Measurements from ENCODE around the gene MTHFD1. TPM values are rescaled to one million over a fixed set of nuclear protein-coding genes. Genes with fewer than 3 reads are reported as not detected.
A peak's percentile ranks its signal among the peaks of the same experiment; 100 is the strongest.

MTHFD1 gene
- total RNA-seq, 2 experiments from 2014 or later = 223 to 316 TPM

DNA sequence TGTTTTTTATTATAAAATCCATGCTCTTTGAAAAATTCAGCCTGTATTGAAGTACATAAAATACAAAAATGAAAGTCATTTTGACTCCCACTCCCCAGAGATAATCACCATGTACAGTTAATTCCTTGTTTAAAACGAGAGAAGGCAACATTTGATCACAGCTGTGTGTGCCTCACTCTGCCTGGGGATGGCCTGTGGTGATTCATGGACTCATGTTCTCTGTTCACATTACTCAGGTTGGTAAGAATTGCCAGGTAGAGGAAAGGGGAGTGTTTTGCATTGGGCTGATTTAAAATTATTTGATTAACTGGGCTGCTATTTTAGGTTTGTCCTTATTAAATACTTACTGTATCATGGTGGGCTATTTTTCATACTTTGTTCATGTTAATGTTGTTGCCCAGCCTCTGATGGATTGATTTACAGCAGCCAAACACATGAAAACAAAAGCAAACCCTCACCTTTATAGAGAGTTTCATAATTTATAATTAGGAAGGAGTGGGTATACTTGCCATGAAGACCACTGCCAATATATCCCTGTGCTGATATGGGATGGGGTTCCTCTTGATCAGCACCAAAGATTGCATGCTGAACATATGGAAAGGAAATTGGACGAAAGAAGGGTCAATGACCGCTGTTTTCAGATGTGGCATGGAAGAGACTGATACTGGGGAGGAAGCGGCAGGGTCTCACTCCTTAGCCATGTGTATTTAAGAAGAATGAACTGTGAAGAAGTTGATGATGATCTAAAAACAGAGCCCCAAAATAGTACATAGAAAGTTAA is 119.4 kb downstream of the MTHFD1 start:
- CTCF ChIA-PET = interaction anchor here (0.8 to 5.5 kb wide), 6 partner anchors 13 to 120 kb away, joined by 3 to 70 read pairs (median 5); partner anchors contain the start of gene MTHFD1
- Mint-ChIP-seq H3K27me3 (no peaks in the 10 kb centered on the region), H3K27ac (peak overlapping the region; percentile 98), H3K4me3 (peak overlapping the region; percentile 91), H3K4me1 (peaks cover 54% of the 10 kb centered on the region), H3K9me3 (ENCODE audit: low read depth) (no peaks in the 10 kb centered on the region), H3K36me3 (peaks cover 43% of the 10 kb centered on the region)
- ATAC-seq (no peak), DNase-seq (no peak)

DNA sequence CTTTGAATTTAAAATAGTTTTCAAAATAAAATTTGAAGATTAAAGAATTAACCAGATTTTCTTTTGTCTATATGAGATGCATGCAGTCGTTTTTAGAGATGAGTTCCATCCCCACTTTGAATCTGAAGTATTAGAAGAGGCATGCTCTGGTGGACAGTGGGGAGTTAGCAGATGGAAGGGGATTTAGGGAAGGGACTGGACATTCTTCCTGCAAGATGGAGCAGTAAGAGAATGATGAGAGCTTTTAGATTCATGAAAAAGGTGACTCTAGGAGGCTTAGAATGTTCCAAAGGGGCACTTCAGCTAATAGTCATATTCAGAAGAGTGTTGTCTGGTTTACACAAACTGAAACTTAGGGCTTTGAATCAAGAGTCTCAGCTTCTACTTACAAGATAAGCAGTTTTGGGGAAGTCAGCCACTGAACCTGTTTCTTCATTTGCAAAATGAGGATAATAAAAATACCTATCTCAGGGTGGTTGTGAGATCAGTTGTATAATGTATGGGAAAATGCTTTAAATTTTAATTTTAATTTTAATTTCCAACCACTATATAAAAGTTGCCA is 120.1 kb downstream of the MTHFD1 start:
- Mint-ChIP-seq H3K27me3 (no peaks in the 10 kb centered on the region), H3K36me3 (peaks cover 40% of the 10 kb centered on the region), H3K4me1 (peaks cover 55% of the 10 kb centered on the region), H3K27ac (peak overlapping the region; percentile 98), H3K9me3 (ENCODE audit: low read depth) (no peaks in the 10 kb centered on the region), H3K4me3 (peak overlapping the region; percentile 91)
- DNase-seq = no peak
- CTCF ChIA-PET = interaction anchor here (0.8 to 5.5 kb wide), 7 partner anchors 14 to 120 kb away, joined by 4 to 70 read pairs (median 5); partner anchors contain the start of gene MTHFD1
- no peak for ATAC-seq

DNA sequence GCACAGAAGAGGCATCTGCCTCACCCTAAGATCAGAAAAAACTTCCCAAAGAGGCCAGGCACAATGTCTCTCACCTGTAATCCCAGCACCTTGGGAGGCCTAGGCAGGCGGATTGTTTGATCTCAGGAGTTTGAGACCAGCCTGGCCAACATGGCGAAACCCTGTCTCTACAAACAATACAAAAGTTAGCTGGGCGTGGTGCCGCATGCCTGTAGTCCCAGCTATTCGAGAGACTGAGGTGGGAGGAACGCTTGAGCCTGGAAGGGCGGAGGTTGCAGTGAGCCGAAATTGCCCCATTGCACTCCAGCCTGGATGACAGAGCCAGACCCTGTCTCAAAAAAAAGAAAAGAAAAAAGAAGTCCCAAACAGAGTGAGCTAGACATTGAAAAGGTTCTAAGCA is 120.9 kb downstream of the MTHFD1 start:
- ATAC-seq (no peak), DNase-seq (no peak)
- Mint-ChIP-seq H3K27ac (peak overlapping the region; percentile 98), H3K36me3 (peaks cover 44% of the 10 kb centered on the region), H3K4me1 (peaks cover 58% of the 10 kb centered on the region), H3K27me3 (no peaks in the 10 kb centered on the region), H3K4me3 (peak overlapping the region; percentile 91), H3K9me3 (ENCODE audit: low read depth) (no peaks in the 10 kb centered on the region)
- CTCF ChIA-PET = interaction anchor here (0.7 to 5.5 kb wide), 10 partner anchors 9 to 924 kb away, joined by 3 to 70 read pairs (median 5); no protein-coding TSS in a partner anchor

Other genes starting within 250 kb of the MTHFD1 start
- under 1 TPM; 0.15 to 0.49 TPM for gene ESR2, start 94.0 kb upstream of the MTHFD1 start, total RNA-seq
- 10 to 100 TPM in 1 of 2 experiments, 1 to 10 TPM in 1; 8.8 to 23.2 TPM for gene AKAP5, start 77.1 kb downstream of the MTHFD1 start, total RNA-seq
- 10 to 100 TPM; 31.4 to 42.8 TPM for gene ZBTB25, start 115.5 kb downstream of the MTHFD1 start, total RNA-seq
- 10 to 100 TPM; 73.3 to 84.2 TPM for gene ZBTB1, start 116.4 kb downstream of the MTHFD1 start, total RNA-seq
- 1 to 10 TPM; 7.2 to 7.3 TPM for gene HSPA2, start 152.4 kb downstream of the MTHFD1 start, total RNA-seq
- gene PPP1R36, start 161.6 kb downstream of the MTHFD1 start, total RNA-seq = not detected